Peyer's patch (tissue), 4 donors: ENCODE data around the gene HSD17B2. TPM values are rescaled to one million over a fixed set of nuclear protein-coding genes. Genes with fewer than 3 reads are reported as not detected.

Experiments used
- DNase-seq, 3 donors: peaks; one replicate each; pipeline ENCODE4 v3.0.0-alpha.2; 2017 to 2019
- H3K27ac ChIP-seq, 4 donors: fragments of 200-600 bp; sonication (generic); one replicate each; pipeline ENCODE4 v1.5.1; 2016 to 2019
- H3K27me3 ChIP-seq, 2 donors: fragments of 200-600 bp; sonication (generic); one replicate each; pipeline ENCODE4 v1.5.1; 2019
- H3K36me3 ChIP-seq, 3 donors: fragments of 200-600 bp; sonication (generic); one replicate each; pipeline ENCODE4 v1.5.1; 2016 to 2019
- H3K4me1 ChIP-seq, 4 donors: fragments of 200-600 bp; sonication (generic); one replicate each; pipeline ENCODE4 v1.5.1; 2016 to 2019
- H3K4me3 ChIP-seq, 4 donors: fragments of 200-600 bp; sonication (generic); 1 replicate in 3 of 4; 2 replicates in 1 of 4; pipeline ENCODE4 v1.5.1; 2016 to 2019; ENCODE audit warnings: mild to moderate bottlenecking in 1 of 4
- H3K9me3 ChIP-seq, 4 donors: fragments of 200-600 bp; sonication (generic); one replicate each; pipeline ENCODE4 v1.5.1; 2016 to 2019; ENCODE audit warnings: mild to moderate bottlenecking in 1 of 4
- CTCF ChIP-seq, 6 experiments: fragments of 450-650 bp in 4 of 6; fragments of 200-600 bp in 2 of 6; sonication (generic) in 1 of 6; IDR thresholded peaks; one replicate each; pipeline ENCODE4 v1.5.1; 2017 to 2019; ENCODE audit warnings: antibody characterized with exemption in 6 of 6, mild to moderate bottlenecking in 3 of 6, moderate library complexity in 1 of 6
- POLR2A ChIP-seq, 2 donors: fragments of 450-650 bp; IDR thresholded peaks; one replicate each; pipeline ENCODE4 v1.5.1; 2017; ENCODE audit warnings: antibody characterized with exemption in 2 of 2, mild to moderate bottlenecking in 2 of 2, moderate library complexity in 2 of 2
- total RNA-seq, 4 donors: library from RNA; depleted of rRNA; stranded (reverse); fragments of >200 nt; gene quantifications; one replicate each; pipeline ENCODE4 v1.1.0, GENCODE V29; 2016

The HSD17B2 gene
- total RNA-seq, 4 donors from 2014 or later, result 19.8 to 173 (median 140) TPM

GRCh38 chr16:82043680-82044584 lies 8.9 kb downstream of the HSD17B2 start:
- Histone ChIP-seq H3K27me3 (no peaks in the 10 kb centered on the region), H3K36me3 (no peaks in the 10 kb centered on the region), H3K4me3 (no peak overlapping the region), H3K27ac (no peak overlapping the region), H3K9me3 (no peaks in the 10 kb centered on the region), H3K4me1 (peaks cover 0 to 16% (median 0%) of the 10 kb centered on the region in 4 donors)
- TF ChIP-seq POLR2A (IDR thresholded peaks at IDR 0.05) (no peak), CTCF (IDR thresholded peaks at IDR 0.05) (peak in 1 of 6 experiments; percentile 4)
- no peak for DNase-seq

- DNase-seq, result no peak
- Histone ChIP-seq H3K4me3 (no peak overlapping the region), H3K4me1 (peaks cover 0 to 20% (median 0%) of the 10 kb centered on the region in 4 donors), H3K36me3 (no peaks in the 10 kb centered on the region), H3K27me3 (no peaks in the 10 kb centered on the region), H3K27ac (no peak overlapping the region), H3K9me3 (no peaks in the 10 kb centered on the region)
- TF ChIP-seq POLR2A (IDR thresholded peaks at IDR 0.05) (no peak), CTCF (IDR thresholded peaks at IDR 0.05) (no peak)
Observed at GRCh38 chr16:82044585-82044911, 9.5 kb downstream of the HSD17B2 start.

GRCh38 chr16:82045465-82045864 lies 10.4 kb downstream of the HSD17B2 start:
- no peak for TF ChIP-seq POLR2A (IDR thresholded peaks at IDR 0.05)
- TF ChIP-seq CTCF (IDR thresholded peaks at IDR 0.05), result no peak
- Histone ChIP-seq H3K36me3 (no peaks in the 10 kb centered on the region), H3K4me1 (peaks cover 0 to 29% (median 0%) of the 10 kb centered on the region in 4 donors), H3K9me3 (no peaks in the 10 kb centered on the region), H3K4me3 (no peak overlapping the region), H3K27ac (no peak overlapping the region), H3K27me3 (no peaks in the 10 kb centered on the region)
- DNase-seq, result no peak

GRCh38 chr16:82046541-82046940 lies 11.5 kb downstream of the HSD17B2 start:
- H3K27ac ChIP-seq, result no peak overlapping the region
- no peaks in the 10 kb centered on the region for H3K9me3 ChIP-seq
- no peak for DNase-seq
- H3K27me3 ChIP-seq, result no peaks in the 10 kb centered on the region
- no peak overlapping the region for H3K4me3 ChIP-seq
- H3K36me3 ChIP-seq, result no peaks in the 10 kb centered on the region
- H3K4me1 ChIP-seq, result peaks cover 0 to 37% (median 0%) of the 10 kb centered on the region in 4 donors
- TF ChIP-seq CTCF (IDR thresholded peaks at IDR 0.05) (no peak), POLR2A (IDR thresholded peaks at IDR 0.05) (no peak)

- H3K4me3 ChIP-seq, result no peak overlapping the region
- H3K9me3 ChIP-seq, result no peaks in the 10 kb centered on the region
- H3K27ac ChIP-seq, result no peak overlapping the region
- H3K36me3 ChIP-seq, result no peaks in the 10 kb centered on the region
- no peak for DNase-seq
- H3K4me1 ChIP-seq, result peaks cover 0 to 41% (median 0%) of the 10 kb centered on the region in 4 donors
- TF ChIP-seq POLR2A (IDR thresholded peaks at IDR 0.05), result no peak
- no peak for TF ChIP-seq CTCF (IDR thresholded peaks at IDR 0.05)
- no peaks in the 10 kb centered on the region for H3K27me3 ChIP-seq
Observed at GRCh38 chr16:82046941-82047340, 11.9 kb downstream of the HSD17B2 start.
